Osteocyte (in vitro differentiated cells): Measurements from ENCODE around the gene GM2A. TPM values are rescaled to one million over a fixed set of nuclear protein-coding genes. Genes with fewer than 3 reads are reported as not detected.

Experiments
- DNase-seq: peaks from one replicate; pipeline ENCODE4 v3.0.0; 2021; ENCODE audit warnings: mixed read lengths; ENCODE audit not compliant: unreplicated experiment; ENCODE audit errors: extremely low spot score
- H3K27ac Mint-ChIP-seq: one replicate; pipeline ENCODE4 v1.8.0; 2021; ENCODE audit warnings: mild to moderate bottlenecking, mixed read lengths; ENCODE audit not compliant: unreplicated experiment
- H3K27me3 Mint-ChIP-seq: one replicate; pipeline ENCODE4 v1.8.0; 2021; ENCODE audit warnings: mixed read lengths; ENCODE audit not compliant: unreplicated experiment
- H3K36me3 Mint-ChIP-seq: one replicate; pipeline ENCODE4 v1.8.0; 2021; ENCODE audit warnings: mixed read lengths; ENCODE audit not compliant: unreplicated experiment
- H3K4me1 Mint-ChIP-seq: one replicate; pipeline ENCODE4 v1.8.0; 2021; ENCODE audit warnings: mixed read lengths; ENCODE audit not compliant: unreplicated experiment
- H3K4me3 Mint-ChIP-seq: one replicate; pipeline ENCODE4 v1.8.0; 2021; ENCODE audit warnings: mild to moderate bottlenecking, moderate library complexity, mixed read lengths; ENCODE audit not compliant: unreplicated experiment
- H3K9me3 Mint-ChIP-seq: one replicate; pipeline ENCODE4 v1.8.0; 2021; ENCODE audit warnings: mixed read lengths; ENCODE audit not compliant: unreplicated experiment
- total RNA-seq: library from RNA; stranded (reverse); gene quantifications from 2 replicates; pipeline ENCODE4 v1.2.1, GENCODE V29; 2021
- TF ChIP-seq, protein P1 (sequence below): fragments of 200-600 bp; sonication (generic); IDR thresholded peaks from 2 replicates; pipeline ENCODE4 v1.5.0; 2021; ENCODE audit warnings: antibody characterized with exemption, mild to moderate bottlenecking, moderate library complexity

Gene GM2A
- total RNA-seq, 1 donor from 2014 or later = 28.2 TPM

DNA sequence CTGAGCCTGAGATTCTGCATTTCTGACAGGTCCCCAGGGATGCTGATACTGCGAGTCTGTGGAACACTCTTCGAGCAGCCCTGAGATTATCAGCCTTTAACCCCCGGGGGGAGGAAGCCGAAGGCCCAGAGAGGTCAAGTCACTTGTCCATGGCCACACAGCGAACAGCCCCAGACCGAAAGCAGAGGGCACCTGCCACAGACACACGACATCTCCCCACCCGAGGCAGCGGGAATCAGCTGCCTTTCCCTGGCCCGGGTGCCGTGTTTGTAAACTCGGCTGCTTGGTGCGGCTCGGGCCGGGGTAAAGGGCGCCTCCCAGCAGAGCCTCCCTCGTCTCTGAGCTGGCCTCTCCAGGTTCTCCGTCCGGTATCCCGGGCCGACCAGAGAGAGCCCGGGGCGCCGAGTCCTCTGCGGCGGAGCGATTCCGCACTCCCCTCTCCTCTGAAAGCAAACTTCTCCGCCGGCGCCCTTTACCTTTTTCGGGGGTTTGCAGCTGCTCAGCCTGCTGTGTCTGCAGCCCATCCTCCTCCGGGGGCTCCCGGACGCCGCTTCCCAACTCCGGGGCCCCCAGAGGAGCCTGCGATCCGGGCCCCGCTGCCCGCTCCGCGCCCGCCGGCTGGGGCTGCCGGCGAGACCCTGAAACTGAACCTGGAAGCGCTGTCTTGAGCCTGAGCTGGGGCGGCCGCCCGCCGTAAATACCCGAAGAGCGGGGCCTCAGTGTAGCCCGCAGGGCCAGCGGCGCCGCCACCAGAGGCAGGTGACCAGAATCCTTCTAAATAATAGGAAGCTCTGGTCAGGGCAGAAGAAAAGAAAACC is 29.3 kb upstream of the GM2A start, which contains the start of gene CCDC69:
CCDC69 (minus strand) TSS at position 646 of the 818 bp plus-strand sequence; CDS start at position 524, 122 bp downstream.
- peak within 1 kb of the TSS; percentile 79 for H3K4me3 Mint-ChIP-seq
- peak within 1 kb of the TSS; percentile 50 for H3K27ac Mint-ChIP-seq
- H3K9me3 Mint-ChIP-seq = no peaks in the 10 kb centered on the region
- H3K4me1 Mint-ChIP-seq = peaks cover 5% of the 10 kb centered on the region
- DNase-seq = peak; percentile 88
- H3K27me3 Mint-ChIP-seq = peaks cover 5% of the 10 kb centered on the region
- TF ChIP-seq, protein P1, sequence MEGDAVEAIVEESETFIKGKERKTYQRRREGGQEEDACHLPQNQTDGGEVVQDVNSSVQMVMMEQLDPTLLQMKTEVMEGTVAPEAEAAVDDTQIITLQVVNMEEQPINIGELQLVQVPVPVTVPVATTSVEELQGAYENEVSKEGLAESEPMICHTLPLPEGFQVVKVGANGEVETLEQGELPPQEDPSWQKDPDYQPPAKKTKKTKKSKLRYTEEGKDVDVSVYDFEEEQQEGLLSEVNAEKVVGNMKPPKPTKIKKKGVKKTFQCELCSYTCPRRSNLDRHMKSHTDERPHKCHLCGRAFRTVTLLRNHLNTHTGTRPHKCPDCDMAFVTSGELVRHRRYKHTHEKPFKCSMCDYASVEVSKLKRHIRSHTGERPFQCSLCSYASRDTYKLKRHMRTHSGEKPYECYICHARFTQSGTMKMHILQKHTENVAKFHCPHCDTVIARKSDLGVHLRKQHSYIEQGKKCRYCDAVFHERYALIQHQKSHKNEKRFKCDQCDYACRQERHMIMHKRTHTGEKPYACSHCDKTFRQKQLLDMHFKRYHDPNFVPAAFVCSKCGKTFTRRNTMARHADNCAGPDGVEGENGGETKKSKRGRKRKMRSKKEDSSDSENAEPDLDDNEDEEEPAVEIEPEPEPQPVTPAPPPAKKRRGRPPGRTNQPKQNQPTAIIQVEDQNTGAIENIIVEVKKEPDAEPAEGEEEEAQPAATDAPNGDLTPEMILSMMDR = peak; percentile 21
- no peaks in the 10 kb centered on the region for H3K36me3 Mint-ChIP-seq

DNA sequence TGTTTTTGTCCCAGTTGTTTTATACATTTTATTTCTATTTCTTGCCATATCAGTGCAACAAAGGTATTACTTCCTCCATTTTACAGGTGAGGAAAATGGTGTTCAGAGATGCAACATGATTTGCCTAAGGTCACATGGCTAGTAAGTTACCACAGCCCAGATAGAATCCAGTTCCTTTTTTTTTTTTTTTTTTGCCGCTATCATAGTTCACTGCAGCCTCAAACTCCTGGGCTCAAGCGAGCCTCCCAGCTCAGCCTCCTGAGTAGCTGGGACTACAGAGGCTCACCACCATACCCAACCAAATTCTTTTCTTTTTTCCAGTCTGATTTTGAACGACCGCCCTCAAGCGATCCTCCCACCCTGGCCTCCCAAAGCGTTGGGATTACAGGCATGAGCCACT is 28.6 kb upstream of the GM2A start:
- Mint-ChIP-seq H3K36me3 (no peaks in the 10 kb centered on the region), H3K27me3 (peaks cover 12% of the 10 kb centered on the region), H3K9me3 (no peaks in the 10 kb centered on the region), H3K4me3 (no peak overlapping the region), H3K4me1 (peaks cover 5% of the 10 kb centered on the region), H3K27ac (no peak overlapping the region)
- TF ChIP-seq, protein P1 = no peak
- no peak for DNase-seq

DNA sequence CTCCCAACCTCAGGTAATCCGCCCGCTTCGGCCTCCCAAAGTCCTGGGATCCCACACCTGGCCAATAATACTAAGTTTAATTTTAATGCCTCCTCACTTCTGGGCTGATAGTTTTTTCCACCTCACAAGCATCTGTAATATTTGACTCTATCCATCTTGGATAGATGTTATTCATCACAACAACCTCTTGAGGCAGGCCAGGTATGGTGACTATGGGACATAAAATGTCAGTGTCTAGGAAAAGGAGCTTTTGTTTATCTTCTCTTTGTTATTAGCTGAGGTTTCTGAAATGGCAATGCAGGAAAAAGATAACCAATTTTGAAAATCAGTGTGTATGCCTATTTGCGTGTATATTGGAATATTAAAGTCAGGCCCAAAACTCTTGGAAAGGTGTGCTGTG is 27.9 kb upstream of the GM2A start:
- Mint-ChIP-seq H3K27me3 (peaks cover 19% of the 10 kb centered on the region), H3K27ac (no peak overlapping the region), H3K4me3 (no peak overlapping the region), H3K9me3 (no peaks in the 10 kb centered on the region), H3K36me3 (no peaks in the 10 kb centered on the region), H3K4me1 (peaks cover 5% of the 10 kb centered on the region)
- TF ChIP-seq, protein P1 = no peak
- DNase-seq = no peak

DNA sequence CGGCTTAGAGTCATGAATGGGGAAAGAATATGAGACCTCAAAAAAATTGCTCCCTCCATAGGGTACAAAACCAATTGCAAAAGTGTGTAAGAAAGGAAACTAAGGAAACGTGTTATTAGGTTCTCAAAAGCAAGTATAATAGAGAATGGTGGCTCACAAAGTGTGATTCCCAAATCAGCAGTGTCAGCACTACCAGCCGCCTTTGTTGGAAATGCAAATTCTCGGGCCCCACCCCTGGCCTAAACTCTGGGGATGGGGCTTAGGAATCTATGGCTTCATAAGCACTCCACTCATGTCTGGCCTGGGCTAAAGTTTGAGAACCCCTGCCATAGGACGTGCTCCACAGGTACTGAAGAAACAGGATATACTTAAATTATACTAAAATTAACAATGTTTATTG is 27.5 kb upstream of the GM2A start:
- peaks cover 23% of the 10 kb centered on the region for H3K27me3 Mint-ChIP-seq
- no peak overlapping the region for H3K27ac Mint-ChIP-seq
- no peak overlapping the region for H3K4me3 Mint-ChIP-seq
- H3K36me3 Mint-ChIP-seq = no peaks in the 10 kb centered on the region
- peaks cover 5% of the 10 kb centered on the region for H3K4me1 Mint-ChIP-seq
- H3K9me3 Mint-ChIP-seq = no peaks in the 10 kb centered on the region
- no peak for DNase-seq
- TF ChIP-seq, protein P1 = no peak

DNA sequence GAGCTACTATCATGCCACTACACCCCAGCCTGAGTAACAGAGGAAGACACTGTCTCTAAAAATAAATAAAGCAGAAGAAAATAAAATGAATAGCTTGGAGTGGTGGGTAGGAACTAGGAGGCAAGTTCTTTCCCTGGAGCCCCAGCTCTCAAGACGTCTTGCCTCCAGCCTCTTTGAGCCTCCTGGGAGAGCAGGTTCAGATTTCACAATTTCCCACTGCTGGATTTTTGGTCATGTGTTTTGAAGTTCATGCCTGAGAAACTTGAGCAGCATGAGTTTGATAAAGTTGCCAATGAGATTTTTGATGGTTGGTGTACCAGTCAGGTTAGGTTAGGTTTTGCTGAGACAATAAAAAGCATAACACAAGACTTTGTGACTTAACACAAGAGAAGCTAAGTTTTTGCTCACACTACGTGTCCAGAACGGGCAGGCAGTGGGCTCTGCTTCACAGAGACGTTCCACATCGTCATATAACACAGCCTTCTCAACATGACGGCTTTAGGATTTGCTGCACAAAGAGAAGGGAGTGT is 25.0 kb upstream of the GM2A start:
- H3K36me3 Mint-ChIP-seq = no peaks in the 10 kb centered on the region
- H3K27me3 Mint-ChIP-seq = peaks cover 37% of the 10 kb centered on the region
- no peak for DNase-seq
- TF ChIP-seq, protein P1 = no peak
- peaks cover 5% of the 10 kb centered on the region for H3K4me1 Mint-ChIP-seq
- H3K9me3 Mint-ChIP-seq = no peaks in the 10 kb centered on the region
- H3K27ac Mint-ChIP-seq = no peak overlapping the region
- H3K4me3 Mint-ChIP-seq = no peak overlapping the region
